ENCODE measurements around the gene KAT2B.

The KAT2B gene

GRCh38 chr3:20066850-20067617, 26.8 kb downstream of the KAT2B start:
- DNase-seq: no peak

- DNase-seq: no peak
Observed at GRCh38 chr3:20068512-20069177, 28.4 kb downstream of the KAT2B start.

GRCh38 chr3:20069178-20069532, 28.9 kb downstream of the KAT2B start:
- no peak for DNase-seq

GRCh38 chr3:20071175-20071574, 30.9 kb downstream of the KAT2B start:
- no peak for DNase-seq

GRCh38 chr3:20072422-20072821, 32.2 kb downstream of the KAT2B start:
- DNase-seq: no peak

GRCh38 chr3:20073068-20073467, 32.8 kb downstream of the KAT2B start:
- DNase-seq: no peak

GRCh38 chr3:20073683-20074082, 33.4 kb downstream of the KAT2B start:
- no peak for DNase-seq

- no peak for DNase-seq
Observed at GRCh38 chr3:20074226-20075063, 34.2 kb downstream of the KAT2B start.

- no peak for DNase-seq
Observed at GRCh38 chr3:20075197-20075596, 35.0 kb downstream of the KAT2B start.

GRCh38 chr3:20076296-20076997, 36.2 kb downstream of the KAT2B start:
- DNase-seq: no peak

- no peak for DNase-seq
Observed at GRCh38 chr3:20077068-20077467, 36.8 kb downstream of the KAT2B start.

GRCh38 chr3:20078194-20078714, 38.0 kb downstream of the KAT2B start:
- DNase-seq: no peak

GRCh38 chr3:20079621-20080020, 39.4 kb downstream of the KAT2B start:
- DNase-seq: no peak

GRCh38 chr3:20080956-20081554, 40.8 kb downstream of the KAT2B start:
- DNase-seq: no peak

GRCh38 chr3:20083253-20083652, 43.0 kb downstream of the KAT2B start:
- no peak for DNase-seq

- DNase-seq: no peak
Observed at GRCh38 chr3:20083953-20084352, 43.7 kb downstream of the KAT2B start.

- no peak for DNase-seq
Observed at GRCh38 chr3:20091331-20092047, 51.2 kb downstream of the KAT2B start.

GRCh38 chr3:20095470-20095869, 55.2 kb downstream of the KAT2B start:
- no peak for DNase-seq

- no peak for DNase-seq
Observed at GRCh38 chr3:20096135-20096685, 56.0 kb downstream of the KAT2B start.

GRCh38 chr3:20097015-20097414, 56.8 kb downstream of the KAT2B start:
- DNase-seq: no peak

- no peak for DNase-seq
Observed at GRCh38 chr3:20099060-20099459, 58.8 kb downstream of the KAT2B start.

All from NCI-H187 treated with DMSO at 0.1 percent for 48 hours (cell line).